OCI-LY7 (cell line): ENCODE measurements around the gene PDSS2. TPM values are rescaled to one million over a fixed set of nuclear protein-coding genes. Genes with fewer than 3 reads are reported as not detected.
"Not testable (repeated sequence)": the region's sequence is repeated elsewhere in the genome, so short reads cannot be mapped to it uniquely, and the experiment has no call there.

Source experiments
- BruUV-seq: library from RNA; stranded (reverse); fragments of 400-500 nt; replicated peaks from 2 replicates; lab custom pipeline; 2021; lab: Mats Ljungman, UMichigan
- CTCF ChIA-PET: fragments of 300-600 bp; sonication (Branson Sonifier 250); formaldehyde crosslinking; loops from one replicate; lab custom pipeline; 2022; ENCODE audit warnings: antibody characterized with exemption; ENCODE audit not compliant: unreplicated experiment; lab: Charles Lee
- POLR2A ChIA-PET: fragments of 300-600 bp; sonication (Branson Sonifier 250); formaldehyde crosslinking; loops from one replicate; lab custom pipeline; 2022; ENCODE audit warnings: antibody characterized with exemption; lab: Charles Lee
- DNase-seq: peaks from one replicate; pipeline ENCODE4 v3.0.0-alpha.2; 2015; ENCODE audit warnings: low spot score
- H2AFZ ChIP-seq: fragments of 200-600 bp; sonication (generic), shearing (Covaris generic); 2 replicates; pipeline ENCODE4 v1.6.1; 2014; ENCODE audit warnings: mild to moderate bottlenecking, antibody characterized with exemption, low read length, moderate library complexity
- H3K27ac ChIP-seq: fragments of 200-600 bp; sonication (generic); 2 replicates; pipeline ENCODE4 v1.5.1; 2014; ENCODE audit warnings: mixed run types, low read depth, mild to moderate bottlenecking, moderate library complexity, low read length, inconsistent platforms; ENCODE audit not compliant: poor library complexity, severe bottlenecking
- H3K36me3 ChIP-seq: fragments of 200-600 bp; sonication (generic); 2 replicates; pipeline ENCODE4 v1.6.1; 2014; ENCODE audit warnings: mild to moderate bottlenecking, antibody characterized with exemption, low read length, moderate library complexity, mixed read lengths; ENCODE audit not compliant: insufficient read depth
- H3K4me1 ChIP-seq: fragments of 200-600 bp; sonication (generic); 2 replicates; pipeline ENCODE4 v1.5.1; 2014; ENCODE audit warnings: mild to moderate bottlenecking, low read length; ENCODE audit not compliant: insufficient read depth, poor library complexity, severe bottlenecking
- H3K4me2 ChIP-seq: fragments of 200-600 bp; sonication (generic); 2 replicates; pipeline ENCODE4 v1.6.1; 2014; ENCODE audit warnings: mild to moderate bottlenecking, low read length
- H3K4me3 ChIP-seq: fragments of 200-600 bp; sonication (generic); 2 replicates; pipeline ENCODE4 v1.5.1; 2014; ENCODE audit warnings: mild to moderate bottlenecking, low read depth, low read length; ENCODE audit not compliant: poor library complexity, severe bottlenecking
- H3K79me2 ChIP-seq: fragments of 200-600 bp; sonication (generic); 2 replicates; pipeline ENCODE4 v1.6.1; 2016; ENCODE audit warnings: low read depth, mild to moderate bottlenecking, low read length, moderate library complexity, mixed read lengths; ENCODE audit not compliant: insufficient read depth
- H3K9me2 ChIP-seq: fragments of 200-600 bp; sonication (generic); 2 replicates; pipeline ENCODE4 v1.6.1; 2016; ENCODE audit warnings: mild to moderate bottlenecking, low read length, mixed read lengths; ENCODE audit not compliant: insufficient read depth
- H3K9me3 ChIP-seq: fragments of 200-600 bp; sonication (generic); 2 replicates; pipeline ENCODE4 v1.6.1; 2014; ENCODE audit warnings: mild to moderate bottlenecking, mixed run types, low read length, mixed read lengths
- H4K20me1 ChIP-seq: fragments of 200-600 bp; sonication (generic); 2 replicates; pipeline ENCODE4 v1.6.1; 2014; ENCODE audit warnings: mild to moderate bottlenecking, antibody characterized with exemption, low read length, moderate library complexity, mixed read lengths; ENCODE audit not compliant: insufficient read depth
- CTCF ChIP-seq: fragments of 200-600 bp; sonication (generic); conservative IDR thresholded peaks from 2 replicates; pipeline ENCODE4 v1.5.1; 2014; ENCODE audit warnings: mild to moderate bottlenecking, antibody characterized with exemption, low read length, moderate library complexity, mixed read lengths
- EZH2phosphoT487 ChIP-seq: fragments of 200-600 bp; sonication (generic); IDR thresholded peaks from 2 replicates; pipeline ENCODE4 v1.6.1; 2018; ENCODE audit warnings: low read depth, borderline replicate concordance, mild to moderate bottlenecking, mixed run types, antibody characterized with exemption, low read length, moderate library complexity, mixed read lengths
- intact Hi-C: fragments of 100-400 bp; cut with micrococcal nuclease; formaldehyde crosslinking; loops from one replicate; pipeline ENCODE4 v1.10.0; 2022; ENCODE audit not compliant: unreplicated experiment
- total RNA-seq, 2 experiments: library from RNA; depleted of rRNA in 1 of 2; stranded (reverse); fragments of >200 nt in 1 of 2; shearing (Covaris generic) in 1 of 2; gene quantifications; 2 replicates each; pipeline ENCODE4 v1.2.3, GENCODE V29; 2014 to 2022

Gene PDSS2
- total RNA-seq, 2 experiments from 2014 or later: 14.7 to 24.9 TPM

DNA sequence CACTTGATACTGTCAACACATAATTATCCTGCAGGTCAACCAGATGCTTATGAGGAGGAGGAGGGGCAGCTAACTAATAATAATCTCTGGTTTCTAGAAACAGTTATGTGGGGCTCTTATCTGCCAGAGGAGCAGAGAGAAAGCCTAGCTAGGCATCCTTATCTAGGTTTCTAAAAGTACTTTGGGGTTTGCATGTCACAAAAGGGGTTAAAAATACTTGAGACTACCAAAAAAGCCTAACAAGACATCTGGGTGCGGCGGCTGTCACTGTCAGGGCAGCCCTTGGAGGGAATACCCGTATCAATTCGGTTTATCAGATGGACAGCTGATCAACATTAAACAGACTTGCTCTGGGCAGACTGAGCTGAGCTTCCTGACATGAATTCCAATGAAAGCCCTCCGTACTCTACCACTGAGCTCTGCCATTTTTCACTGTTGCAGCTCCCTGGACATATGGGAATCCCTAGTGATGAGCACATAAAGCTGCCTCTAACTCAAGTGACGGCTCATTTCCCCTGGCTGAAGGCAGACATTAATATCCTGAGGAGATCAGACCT is 166.6 kb downstream of the PDSS2 start:
- intact Hi-C loops: no loop called here
- Histone ChIP-seq H3K4me2 (no peak overlapping the region), H3K27ac (no peak overlapping the region), H3K36me3 (no peaks in the 10 kb centered on the region), H3K79me2 (no peaks in the 10 kb centered on the region), H3K9me3 (no peaks in the 10 kb centered on the region), H3K4me1 (peaks cover 9% of the 10 kb centered on the region), H4K20me1 (no peaks in the 10 kb centered on the region), H3K4me3 (no peak overlapping the region), H2AFZ (no peak overlapping the region), H3K9me2 (no peaks in the 10 kb centered on the region)
- DNase-seq: no peak
- ChIA-PET CTCF (no interaction called here), POLR2A (interaction anchor here (0.6 to 1.4 kb wide), 3 partner anchors 23 to 365 kb away, joined by 3 to 6 read pairs (median 5); no protein-coding TSS in a partner anchor)
- no TSS peak for BruUV-seq
- TF ChIP-seq EZH2phosphoT487 (no peak), CTCF (no peak)

DNA sequence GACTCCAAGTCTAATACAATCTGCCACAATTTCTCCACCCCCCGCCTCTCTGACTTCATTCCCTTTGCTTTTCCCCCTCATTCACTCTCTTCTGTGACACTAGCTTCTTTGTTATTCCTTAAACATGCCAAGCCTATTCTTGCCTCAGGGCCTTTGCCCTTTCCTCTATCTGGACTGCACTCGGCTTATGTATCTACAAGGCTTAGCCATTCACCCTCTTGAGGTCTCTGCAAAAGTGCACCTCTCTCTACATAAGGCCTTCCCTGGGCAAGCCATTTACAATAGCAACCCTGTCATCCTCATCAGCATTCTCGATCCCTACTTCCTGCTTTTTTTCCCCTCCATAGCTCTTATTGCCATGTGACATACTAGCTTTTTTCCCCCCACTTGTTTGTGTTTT is 168.9 kb downstream of the PDSS2 start:
- no peak overlapping the region for H3K4me2 ChIP-seq
- no peak for DNase-seq
- CTCF ChIA-PET: no interaction called here
- no TSS peak for BruUV-seq
- H3K9me3 ChIP-seq: no peaks in the 10 kb centered on the region
- H3K9me2 ChIP-seq: no peaks in the 10 kb centered on the region
- TF ChIP-seq CTCF (no peak), EZH2phosphoT487 (no peak)
- no peaks in the 10 kb centered on the region for H4K20me1 ChIP-seq
- H3K36me3 ChIP-seq: no peaks in the 10 kb centered on the region
- H3K4me3 ChIP-seq: no peak overlapping the region
- no peak overlapping the region for H2AFZ ChIP-seq
- H3K27ac ChIP-seq: no peak overlapping the region
- intact Hi-C loops: no loop called here
- no peaks in the 10 kb centered on the region for H3K79me2 ChIP-seq
- POLR2A ChIA-PET: interaction anchor here (0.5 to 1.2 kb wide), 3 partner anchors 13 to 556 kb away, joined by 3 read pairs; no protein-coding TSS in a partner anchor
- H3K4me1 ChIP-seq: peaks cover 9% of the 10 kb centered on the region

GRCh38 chr6:107289258-107289657 is 170.1 kb downstream of the PDSS2 start:
- H3K9me3 ChIP-seq, H3K4me1 ChIP-seq, H3K9me2 ChIP-seq, POLR2A ChIA-PET, H3K36me3 ChIP-seq, intact Hi-C loops, H4K20me1 ChIP-seq, H2AFZ ChIP-seq, H3K4me2 ChIP-seq, DNase-seq, BruUV-seq, H3K4me3 ChIP-seq, CTCF ChIA-PET, H3K79me2 ChIP-seq, H3K27ac ChIP-seq: not testable (repeated sequence)

GRCh38 chr6:107285683-107286082 is 173.7 kb downstream of the PDSS2 start:
- BruUV-seq, DNase-seq, CTCF ChIA-PET, H3K27ac ChIP-seq, H4K20me1 ChIP-seq, H3K36me3 ChIP-seq, H3K4me3 ChIP-seq, H3K9me2 ChIP-seq, H3K9me3 ChIP-seq, H3K4me1 ChIP-seq, H3K4me2 ChIP-seq, intact Hi-C loops, H3K79me2 ChIP-seq, H2AFZ ChIP-seq: not testable (repeated sequence)
- POLR2A ChIA-PET: interaction anchor here (0.6 kb wide), 1 partner anchor 555 kb away, joined by 4 read pairs; no protein-coding TSS in a partner anchor
